GM19372 (cell line): Measurements from ENCODE around the gene SLC36A4.
"Not testable (repeated sequence)": the region's sequence is repeated elsewhere in the genome, so short reads cannot be mapped to it uniquely, and the experiment has no call there.

Source experiments
- ATAC-seq: cut with Tn5 transposase; IDR thresholded peaks from one replicate; pipeline ENCODE4 v1.9.1; 2021; ENCODE audit warnings: mild to moderate bottlenecking, low read depth, moderate library complexity; ENCODE audit not compliant: unreplicated experiment

The SLC36A4 gene

DNA sequence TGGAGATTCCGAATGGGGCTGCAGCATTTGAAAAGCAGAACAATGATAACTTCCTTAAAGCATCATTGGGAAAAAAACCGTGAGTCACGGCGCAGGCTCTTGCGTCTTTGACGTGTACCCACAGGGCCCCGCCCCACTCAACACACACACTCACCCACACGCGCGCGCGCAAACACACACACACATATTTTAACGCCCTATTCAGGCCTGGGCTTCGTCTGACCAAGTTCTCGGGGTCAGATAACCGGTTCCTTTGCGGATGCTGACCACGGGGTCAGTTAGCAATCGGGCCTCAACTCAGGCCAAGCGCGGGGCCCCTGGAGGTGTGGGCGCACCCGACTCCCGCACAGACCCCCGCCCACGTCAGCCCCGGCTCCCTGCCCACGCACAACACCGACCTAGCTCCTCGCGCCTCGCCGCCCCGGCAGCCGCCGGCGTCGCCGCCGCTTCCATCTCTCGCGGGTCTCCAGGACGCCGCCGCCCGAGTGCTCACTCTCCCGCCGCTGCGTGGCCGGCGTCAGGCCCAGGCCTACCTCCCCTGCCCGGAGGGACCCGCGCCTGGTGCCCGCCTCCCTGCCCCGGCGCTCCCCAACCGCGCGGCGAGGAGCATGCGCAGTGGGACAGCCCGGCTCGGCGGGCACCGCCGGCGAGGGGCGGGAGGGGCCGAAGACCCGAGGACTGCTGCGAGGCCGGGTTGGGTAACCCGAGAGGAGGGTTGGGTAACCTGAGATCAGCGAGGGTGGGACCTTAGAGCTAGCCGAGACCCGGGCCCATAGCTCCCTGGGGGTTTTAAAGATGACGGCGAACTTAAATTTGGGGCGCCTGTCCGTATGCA, at the start of gene SLC36A4:
Gene SLC36A4, minus strand, starts transcription at position 612 of the 835 bp plus-strand sequence. Its CDS starts 159 bp downstream, at position 453.
- ATAC-seq, result peak; percentile 81

DNA sequence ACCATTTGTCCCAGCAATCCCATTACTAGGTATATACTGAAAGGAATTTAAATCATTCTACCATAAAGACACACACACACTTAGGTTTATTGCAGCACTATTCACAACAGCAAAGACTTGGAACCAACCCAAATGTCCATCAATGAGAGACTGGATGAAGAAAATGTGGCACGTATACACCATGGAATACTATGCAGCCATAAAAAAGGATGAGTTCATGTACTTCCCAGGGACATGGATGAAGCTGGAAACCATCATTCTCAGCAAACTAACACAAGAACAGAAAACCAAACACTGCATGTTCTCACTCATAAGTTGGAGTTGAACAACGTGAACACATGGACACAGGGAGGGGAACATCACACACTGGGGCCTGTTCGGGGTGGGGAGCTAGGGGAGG, 49.0 kb upstream of the SLC36A4 start:
- not testable (repeated sequence) for ATAC-seq

DNA sequence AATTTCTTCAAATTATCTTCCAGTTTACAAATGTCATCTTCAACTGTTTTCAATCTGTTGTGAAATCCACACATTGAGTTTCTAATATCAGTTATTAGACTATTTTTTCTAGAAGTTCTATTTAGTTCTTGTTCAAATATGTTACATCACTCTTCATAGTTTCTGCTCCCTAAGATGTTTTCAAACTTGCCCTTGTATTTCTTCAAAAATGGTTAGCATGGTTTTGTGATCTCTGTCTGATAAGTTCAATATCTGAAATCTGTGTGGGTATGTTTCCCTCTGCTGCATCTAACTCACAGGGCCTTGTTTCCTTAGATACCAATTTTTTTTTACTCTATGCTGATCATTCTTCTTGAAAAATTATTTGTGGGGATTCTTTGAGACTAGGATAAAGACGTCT, 46.2 kb upstream of the SLC36A4 start:
- ATAC-seq, result no peak

DNA sequence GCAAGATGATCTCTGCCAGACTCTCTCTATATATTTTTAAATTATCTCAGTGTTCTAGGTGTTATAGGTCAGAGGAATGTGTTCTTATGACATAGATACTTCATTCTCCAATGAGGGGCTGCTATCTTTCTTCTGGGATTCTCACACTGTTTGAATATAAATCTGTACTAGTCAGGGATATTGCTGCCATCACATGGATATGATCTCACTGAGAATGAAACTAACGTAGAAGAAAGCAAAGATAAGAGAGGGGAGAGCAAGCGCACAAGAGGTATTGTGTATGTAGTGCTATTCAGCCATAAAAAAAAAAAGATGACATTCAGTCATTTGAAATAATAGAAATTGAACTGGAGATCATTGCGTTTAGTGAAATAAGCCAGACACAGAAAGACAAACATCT, 42.2 kb upstream of the SLC36A4 start:
- no peak for ATAC-seq

DNA sequence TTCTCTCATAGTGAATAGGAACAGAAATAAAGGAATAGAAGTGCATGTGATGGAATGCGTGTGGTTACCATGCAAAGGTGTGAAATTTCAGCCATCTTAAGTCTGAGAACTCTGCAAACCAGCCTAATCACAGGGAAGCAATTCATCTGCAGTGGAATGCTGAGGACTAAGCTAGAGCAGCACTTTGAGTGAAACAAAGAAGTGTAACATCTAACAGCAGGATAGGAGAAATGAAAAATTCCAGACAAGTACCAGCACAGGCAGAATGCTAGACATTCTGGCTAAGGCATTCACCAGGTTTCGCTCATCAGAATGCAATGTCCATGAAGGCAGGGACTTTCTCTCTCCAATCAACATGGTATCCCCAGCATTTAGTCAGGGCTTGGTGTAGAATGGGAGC, 41.2 kb upstream of the SLC36A4 start:
- ATAC-seq, result no peak

DNA sequence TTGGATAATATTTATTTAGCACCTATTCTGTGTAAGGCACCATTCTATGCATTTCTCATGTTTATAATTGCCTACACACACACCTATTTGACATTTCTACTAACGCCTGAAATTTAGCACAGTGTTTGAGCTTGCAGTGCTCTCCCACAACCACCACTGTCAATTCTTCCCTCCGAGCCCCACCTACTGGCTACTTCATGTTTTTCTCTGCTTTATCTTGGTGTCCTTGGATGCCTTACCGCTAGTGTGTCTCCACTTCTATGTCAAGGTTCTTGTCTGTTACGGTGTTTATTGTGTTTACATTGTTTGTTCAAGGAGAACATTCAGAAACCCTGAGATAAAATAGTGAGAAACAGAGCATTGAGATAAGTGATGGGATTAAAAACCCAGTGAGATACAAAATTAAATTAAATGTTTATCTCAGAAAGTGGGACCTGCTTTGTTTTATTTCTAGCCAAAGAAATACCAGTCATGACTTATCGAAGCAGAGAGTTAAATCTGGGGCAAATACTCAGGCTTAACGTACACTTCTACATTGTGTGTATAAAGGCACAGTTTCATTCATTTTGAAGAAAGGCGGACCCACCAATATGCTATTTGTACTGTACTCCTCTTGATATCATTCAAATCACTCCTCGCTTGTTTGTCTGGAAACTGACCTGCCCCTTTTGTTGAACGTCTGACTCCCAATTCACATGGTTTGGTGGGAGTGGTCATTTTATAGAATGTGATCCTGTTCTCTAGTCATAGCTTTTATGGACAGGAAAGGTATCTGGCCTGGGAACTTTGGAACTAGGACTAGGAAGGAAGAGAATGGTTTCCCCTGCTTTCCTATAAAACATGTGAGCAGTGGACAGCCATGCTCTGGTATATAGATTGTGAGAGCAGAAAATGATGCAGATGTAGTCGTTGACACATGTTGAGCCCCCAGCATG, 39.2 kb upstream of the SLC36A4 start:
- ATAC-seq, result peak; percentile 63

DNA sequence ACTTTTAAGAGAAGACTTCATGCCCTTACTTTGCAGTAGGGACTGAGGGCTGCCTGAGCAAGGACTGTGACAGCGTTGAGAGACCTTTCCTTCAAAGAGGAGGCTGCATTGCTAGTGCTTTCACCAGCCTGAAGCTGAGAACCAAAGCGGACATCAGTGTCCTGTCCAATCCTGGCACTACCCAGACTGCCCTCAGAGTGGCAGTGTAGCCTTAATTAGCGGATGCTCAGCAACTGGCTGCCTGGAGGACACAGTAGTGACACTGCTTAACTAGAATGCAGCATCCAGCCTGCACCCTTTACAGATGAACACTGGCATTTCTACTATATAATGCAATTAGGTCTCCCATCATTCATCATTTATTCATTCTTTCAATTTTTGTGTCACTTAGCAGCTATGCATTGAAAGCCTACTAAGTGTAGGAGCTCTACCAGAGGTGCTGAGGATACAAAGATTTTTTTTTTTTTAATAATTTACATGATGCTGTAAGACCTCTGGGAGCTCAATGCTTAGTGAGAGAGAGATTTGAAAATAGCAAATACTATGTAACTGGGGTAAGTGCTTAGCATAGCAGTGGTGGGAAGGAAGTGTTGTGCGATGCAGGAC, 36.9 kb upstream of the SLC36A4 start:
- peak; percentile 98 for ATAC-seq

DNA sequence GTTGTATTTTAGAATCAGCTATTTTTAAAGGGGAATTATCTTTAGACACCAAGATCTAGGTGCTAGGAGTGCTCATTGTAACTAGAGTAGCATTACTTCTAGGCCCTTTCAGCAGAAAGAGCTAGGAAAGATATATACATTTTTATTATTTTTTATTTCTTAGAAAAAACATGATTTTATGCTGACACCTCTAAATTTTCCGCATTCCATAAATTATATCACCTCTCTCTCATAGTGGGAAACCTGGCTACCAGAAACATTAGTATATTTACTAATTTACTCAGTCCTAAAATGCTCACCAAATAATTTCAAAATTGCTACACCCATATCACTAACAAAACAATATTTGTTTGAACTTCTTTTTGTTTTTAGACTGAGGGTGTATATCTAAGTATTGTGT, 32.1 kb upstream of the SLC36A4 start:
- ATAC-seq, result no peak

DNA sequence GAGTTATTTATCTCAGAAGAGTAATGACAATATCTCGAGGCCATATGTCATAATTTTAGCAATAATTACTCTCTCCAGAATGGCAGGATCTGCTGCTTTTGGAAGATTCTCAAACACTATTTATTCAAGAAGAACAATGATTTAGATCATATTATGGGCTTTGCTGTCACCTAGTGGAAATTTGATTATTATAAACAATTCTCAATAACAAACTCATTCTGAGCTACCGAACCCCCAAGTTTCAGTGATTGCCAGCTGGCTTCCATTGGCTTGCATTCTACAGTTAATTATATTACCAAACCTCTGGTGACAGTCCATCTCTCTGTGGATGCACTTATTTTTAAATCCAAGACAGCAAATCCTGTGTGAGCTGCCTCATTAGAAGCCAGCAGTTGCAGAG, 27.9 kb upstream of the SLC36A4 start:
- no peak for ATAC-seq

DNA sequence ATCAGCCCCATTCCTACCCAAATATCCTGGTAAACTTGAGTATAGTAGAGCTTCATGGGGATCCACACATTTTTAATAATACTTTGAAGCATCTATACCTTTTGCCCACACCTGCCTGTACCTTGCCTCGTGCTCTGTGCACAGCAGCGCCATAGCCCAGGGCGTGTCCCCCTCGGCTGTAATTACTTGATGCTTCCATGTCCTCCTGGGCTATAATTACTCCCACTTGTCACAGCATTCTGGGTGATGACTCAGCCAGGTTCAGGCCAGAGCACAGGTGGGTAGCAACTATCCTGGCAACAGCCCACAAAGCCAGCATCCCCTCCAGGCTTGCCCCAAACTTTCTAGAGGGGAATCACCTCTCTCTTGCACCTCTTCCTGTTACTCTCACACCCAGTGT, 23.7 kb upstream of the SLC36A4 start:
- ATAC-seq, result no peak

DNA sequence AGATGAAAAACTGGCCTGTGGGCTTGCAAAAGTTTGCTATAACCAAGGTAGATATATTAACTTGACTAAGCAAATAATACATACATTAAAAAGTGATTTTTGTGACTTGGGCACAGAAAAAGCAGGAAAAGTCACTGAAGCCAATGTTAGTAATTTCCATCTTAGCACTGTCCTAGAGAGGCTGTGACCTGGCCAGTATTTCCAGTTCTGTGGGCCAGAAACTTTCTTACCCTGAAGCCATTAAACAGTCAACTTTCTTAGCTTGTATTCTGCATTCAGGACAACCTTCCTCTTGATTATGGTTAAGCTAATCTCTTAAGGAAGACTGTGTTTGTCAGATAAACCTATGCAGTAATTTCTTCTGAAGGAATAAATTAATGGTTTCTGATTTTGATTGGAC, 22.3 kb upstream of the SLC36A4 start:
- no peak for ATAC-seq

DNA sequence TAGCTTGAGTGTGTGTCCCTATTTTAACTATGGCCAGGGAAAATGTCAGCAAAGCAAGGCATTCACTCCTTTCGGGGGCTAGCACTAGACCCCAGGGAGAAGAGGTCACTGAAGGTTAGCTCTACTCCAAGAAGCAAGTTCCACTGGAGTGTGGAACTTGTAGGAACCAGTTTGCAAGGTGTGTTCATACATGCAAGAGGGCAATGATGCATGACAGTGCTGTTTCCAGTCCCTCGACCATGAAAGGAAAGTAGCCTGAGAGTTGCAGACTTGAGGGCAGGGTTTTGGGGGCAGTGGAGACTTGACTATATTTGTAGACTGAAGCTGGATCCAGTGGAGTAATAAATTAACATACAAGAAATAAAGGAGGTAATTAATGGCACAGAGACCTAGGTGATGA, 21.6 kb upstream of the SLC36A4 start:
- ATAC-seq, result no peak

DNA sequence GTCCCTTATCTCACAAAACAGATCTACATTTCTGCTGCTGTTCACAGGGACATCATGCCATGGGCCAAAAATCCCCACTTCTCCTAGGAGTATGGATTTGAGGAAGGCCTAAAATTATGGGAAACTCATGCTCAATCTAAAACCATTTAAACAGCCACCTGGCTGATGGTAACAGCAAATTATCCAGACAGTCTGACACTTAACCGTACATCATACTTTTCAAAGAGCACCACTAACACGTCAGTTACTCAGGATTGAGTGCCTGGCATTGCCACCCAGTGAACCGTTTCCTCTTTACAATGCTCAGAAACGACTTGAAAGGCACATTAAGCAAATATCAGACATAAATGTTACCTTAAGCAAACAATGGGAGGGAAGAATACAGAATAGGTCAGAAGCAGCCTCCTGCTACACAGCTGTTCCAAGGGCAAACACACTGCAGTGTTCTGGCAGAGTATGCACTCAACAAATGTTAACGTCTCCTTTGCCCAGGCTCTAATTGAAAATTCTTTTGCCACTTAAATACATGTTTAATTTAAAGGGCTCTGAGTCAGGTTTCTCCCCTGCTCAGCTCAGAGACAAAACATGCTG, 18.8 kb upstream of the SLC36A4 start:
- no peak for ATAC-seq

DNA sequence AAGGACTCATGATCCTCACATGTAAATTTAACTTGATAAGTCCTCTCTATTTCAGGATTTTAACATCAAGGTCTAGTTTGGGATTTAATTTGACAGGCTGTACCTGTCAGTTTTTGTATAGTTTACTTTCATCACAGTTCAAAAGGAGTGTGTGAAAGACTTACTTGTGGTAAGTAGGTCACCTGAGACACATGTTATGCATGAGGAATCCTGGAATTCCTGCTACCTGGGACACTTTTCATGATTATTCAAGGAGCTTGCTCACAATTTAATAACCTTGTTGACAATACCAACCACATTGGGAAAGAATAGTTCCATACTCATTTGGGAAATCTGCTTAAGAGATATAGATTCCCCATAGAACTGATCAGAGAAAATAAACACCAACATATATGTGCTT, 15.8 kb upstream of the SLC36A4 start:
- ATAC-seq, result no peak

DNA sequence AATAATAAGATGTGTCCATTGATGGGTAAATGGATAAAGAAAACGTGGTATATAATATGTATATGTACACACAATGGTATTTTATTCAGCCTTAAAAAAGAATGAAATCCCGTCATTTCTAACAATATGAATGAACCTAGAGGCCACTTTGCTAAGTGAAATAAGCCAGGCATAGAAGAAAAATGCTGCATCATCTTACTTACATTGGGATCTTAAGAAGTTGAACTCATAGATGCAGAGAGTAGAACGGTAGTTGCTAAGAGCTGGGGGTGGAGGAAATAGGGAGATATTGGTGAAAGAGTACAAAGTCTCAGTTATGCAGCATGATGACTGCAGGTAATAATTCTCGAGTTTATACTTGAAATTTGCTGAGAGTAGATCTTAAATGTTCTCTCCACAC, 14.3 kb upstream of the SLC36A4 start:
- no peak for ATAC-seq

DNA sequence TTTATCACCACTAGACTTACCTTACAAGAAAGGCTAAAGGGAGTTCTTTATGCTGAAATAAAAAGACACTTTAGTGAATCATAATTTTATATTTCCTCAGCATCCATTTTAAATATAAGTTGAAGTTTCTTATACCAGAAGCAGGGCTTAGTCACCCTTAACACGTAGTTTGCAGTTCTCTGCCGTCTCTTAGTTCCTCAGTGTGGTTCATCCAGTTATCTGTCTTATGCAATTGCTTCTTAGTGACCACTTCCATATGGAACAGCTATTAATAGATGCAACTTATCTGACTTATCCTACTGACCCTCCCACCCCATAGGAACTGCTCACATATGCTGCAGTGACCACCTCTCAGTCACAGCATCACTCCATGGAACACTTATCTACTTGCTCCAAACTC, 11.7 kb upstream of the SLC36A4 start:
- ATAC-seq, result no peak

DNA sequence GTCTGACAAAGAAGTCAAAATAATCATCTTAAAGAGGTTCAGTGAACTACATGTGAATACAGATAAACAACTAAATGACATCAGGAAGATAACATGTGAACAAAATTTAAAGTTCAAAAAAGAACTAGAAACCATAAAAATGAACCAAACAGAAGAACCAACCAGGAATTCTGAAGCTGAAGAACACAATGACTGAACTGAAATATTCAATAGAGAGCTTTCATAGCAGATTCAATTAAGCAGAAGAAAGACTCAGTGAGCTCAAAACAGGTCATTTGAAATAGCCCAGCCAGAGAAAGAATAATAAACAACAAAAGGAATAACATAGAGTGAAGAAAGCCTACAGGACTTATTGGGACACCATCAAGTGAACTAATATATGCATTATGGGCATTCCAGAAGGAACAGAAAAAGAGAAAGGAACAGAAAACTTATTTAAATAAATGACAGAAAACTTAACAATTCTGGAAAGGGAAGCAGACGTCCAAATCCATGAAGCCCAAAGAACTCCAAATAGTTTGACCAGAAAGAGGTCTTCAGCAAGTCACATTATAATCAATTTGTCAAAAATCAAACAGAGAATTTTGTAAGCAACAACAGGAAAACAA, 11.0 kb upstream of the SLC36A4 start:
- ATAC-seq, result no peak

DNA sequence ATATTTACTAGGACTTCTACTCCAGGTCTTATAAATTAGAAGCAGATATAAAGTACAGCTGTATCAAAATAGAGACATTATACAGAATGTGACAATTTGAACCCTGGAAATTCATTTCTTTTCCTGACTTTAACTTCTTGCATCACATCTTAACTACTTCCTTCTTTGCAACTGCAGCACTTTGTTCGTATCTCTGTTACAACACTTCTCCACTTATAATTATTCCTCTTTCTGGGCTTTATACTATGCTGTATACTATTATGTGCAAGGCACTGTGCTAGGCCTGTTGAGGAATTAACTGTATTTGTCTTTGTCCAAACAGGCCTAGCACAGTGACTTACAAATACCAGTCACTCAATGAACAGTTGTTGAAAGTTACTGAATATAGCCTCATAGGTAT, 1.8 kb upstream of the SLC36A4 start:
- no peak for ATAC-seq

DNA sequence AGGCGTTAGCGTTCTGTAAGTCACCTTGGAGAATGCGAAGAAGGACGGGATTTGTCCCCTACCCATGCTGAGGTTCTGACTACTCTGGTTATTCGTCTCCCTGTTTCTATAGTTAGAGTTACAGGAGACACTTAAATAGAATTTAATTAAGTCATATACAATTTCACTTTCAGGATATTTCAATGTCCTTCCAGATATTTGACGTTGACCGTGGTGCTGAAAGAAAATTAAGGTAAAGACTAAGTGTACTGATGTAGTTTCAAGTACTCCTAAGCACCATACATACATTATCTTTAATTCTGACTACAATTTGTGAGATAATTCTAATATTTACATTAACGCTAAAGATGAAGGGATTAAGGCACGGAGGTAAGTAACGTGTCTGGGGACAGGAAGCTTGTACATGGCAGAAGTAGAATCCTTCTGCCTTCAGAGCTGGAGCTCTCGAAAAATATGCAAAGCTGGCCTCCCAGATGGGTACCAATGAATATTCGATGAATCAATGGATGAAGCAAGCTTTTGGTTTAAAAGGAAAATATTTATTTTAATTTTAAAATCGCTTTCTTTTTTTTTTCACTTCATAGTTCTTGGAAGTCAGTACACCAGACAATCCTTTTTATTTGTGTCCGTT, 539 bp upstream of the SLC36A4 start:
- no peak for ATAC-seq

DNA sequence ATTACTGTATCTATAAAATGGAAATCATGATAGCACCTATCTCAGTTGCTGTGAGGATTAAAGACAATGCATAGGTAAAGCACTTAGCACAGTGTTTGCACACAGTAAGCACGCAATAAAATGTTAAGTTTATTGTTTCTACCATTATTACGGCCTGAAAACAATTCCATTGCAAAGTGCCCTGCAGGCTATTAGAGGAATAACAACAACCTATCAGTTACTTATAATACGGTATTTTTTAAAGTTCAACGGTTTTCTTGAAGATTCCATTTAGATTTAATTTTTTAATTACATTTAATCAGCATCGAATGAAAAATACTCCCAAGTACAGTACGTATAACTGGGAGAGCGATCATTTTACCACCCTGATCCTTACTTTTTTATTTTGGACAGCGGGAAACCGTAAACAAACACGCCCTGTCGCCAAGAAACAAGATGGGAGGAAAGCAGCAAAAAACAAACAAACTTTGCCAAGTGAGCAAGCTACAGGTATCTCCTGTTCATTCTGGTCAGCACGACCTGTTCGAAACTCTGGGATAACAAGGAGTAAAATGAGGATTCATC, 893 bp downstream of the SLC36A4 start:
- ATAC-seq, result peak; percentile 25
